ENCODE data around the gene TNPO1.

The TNPO1 gene

DNA sequence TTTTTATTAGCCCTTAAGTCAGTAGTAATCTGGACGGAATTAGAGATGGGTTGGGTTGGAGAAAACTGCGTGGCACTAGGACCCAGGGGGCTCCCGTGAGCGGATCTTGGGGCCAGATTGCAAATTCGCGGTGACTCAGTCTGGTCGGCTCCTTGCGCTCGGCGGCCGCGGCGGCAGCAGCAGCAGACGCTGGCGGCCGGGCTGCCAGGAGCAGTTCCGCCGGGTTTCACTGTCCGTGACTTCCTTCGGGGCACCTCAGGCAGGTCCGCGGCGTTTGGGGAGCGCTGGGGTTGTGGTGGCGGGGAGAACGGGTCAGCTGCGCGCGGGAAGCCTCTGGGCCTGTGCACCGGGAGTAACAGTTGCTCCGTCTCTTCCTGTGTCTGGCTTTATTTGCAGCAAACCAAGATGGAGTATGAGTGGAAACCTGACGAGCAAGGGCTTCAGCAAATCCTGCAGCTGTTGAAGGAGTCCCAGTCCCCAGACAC is 31.6 kb downstream of the TNPO1 start:
- H3K4me3 ChIP-seq (ENCODE audit: low read length): peak overlapping the region; percentile 68
- DNase-seq (ENCODE audit: low read depth, low spot score): peak; percentile 77

DNA sequence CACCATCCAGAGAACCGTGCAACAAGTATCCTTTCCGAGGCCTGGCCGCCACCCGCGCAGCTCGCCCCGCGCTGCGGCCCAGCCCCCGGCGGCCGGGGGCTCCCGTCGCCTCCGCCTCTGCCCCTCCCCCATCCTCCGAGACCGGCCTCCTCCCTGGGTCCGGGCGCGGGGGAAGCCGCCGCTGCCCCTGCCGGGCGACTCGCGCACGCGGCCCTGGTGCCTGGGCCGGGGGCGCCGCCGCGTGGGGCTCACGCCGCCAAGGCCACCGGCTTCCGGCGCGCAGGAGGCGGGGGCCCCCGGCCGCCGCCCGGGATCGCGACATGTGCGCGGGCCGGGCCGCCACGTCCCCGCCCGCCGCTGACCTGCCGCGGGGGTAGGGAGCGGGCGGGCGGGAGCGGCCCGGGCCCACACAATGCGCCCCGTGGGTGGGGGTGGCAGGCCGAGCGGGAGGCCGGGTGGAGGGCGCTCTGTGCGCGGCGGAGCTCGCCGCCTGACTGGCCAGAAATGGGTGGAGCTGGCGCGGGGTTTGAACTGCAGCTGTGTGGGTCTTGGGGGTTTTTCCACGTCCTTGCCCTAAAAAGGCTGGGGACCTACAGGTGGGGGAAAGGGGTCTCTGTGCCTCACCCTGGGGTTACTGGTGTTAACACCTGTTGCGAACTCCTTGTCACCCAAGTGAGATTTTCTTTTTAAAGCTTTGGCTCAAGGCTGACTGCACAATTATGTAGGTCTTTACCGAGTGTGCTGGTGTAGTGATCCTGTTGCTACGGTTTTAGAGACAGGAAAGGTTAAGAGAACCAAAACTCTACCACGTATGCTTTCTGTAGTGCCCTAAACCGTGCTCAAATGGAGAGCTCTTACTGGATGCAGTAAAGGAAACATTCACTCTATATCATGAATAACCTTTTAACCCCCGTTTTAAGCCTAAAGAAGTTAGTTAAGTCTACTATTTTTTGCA is 32.3 kb downstream of the TNPO1 start:
- peak overlapping the region; percentile 68 for H3K4me3 ChIP-seq (ENCODE audit: low read length)
- peak; percentile 16 for DNase-seq (ENCODE audit: low read depth, low spot score)

GRCh38 chr5:72849546-72849945 is 33.1 kb downstream of the TNPO1 start:
- no peak for DNase-seq (ENCODE audit: low read depth, low spot score)
- peak overlapping the region; percentile 68 for H3K4me3 ChIP-seq (ENCODE audit: low read length)

GRCh38 chr5:72850113-72850512 is 33.7 kb downstream of the TNPO1 start:
- no peak overlapping the region for H3K4me3 ChIP-seq (ENCODE audit: low read length)
- DNase-seq (ENCODE audit: low read depth, low spot score): no peak

GRCh38 chr5:72852356-72852755 is 35.9 kb downstream of the TNPO1 start:
- no peak for DNase-seq (ENCODE audit: low read depth, low spot score)

DNA sequence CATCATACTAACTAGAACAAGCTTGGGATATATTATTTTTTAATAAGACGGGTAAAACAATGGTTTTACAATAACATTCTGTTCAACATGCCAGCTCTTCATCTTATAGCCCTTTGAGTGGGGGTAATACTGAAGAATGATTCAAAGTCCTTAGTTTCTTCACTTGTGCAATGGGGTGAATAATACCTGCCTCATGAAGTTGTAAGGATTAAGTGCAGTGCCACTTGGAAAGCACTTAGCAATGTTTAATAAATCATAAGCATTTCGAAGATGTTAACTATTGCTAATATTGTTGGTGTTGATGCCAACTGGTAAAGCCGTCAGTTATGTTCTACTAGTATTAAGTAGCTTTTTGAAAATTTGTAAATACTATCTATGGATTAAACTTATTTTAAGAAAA is 38.0 kb downstream of the TNPO1 start:
- no peak overlapping the region for H3K4me3 ChIP-seq (ENCODE audit: low read length)
- no peak for DNase-seq (ENCODE audit: low read depth, low spot score)

More at GRCh38 chr5:72852356-72852755, 35.9 kb downstream of the TNPO1 start:
- H3K4me3 ChIP-seq (ENCODE audit: low read length): no peak overlapping the region

- H3K4me3 ChIP-seq (ENCODE audit: low read length): no peak overlapping the region
- no peak for DNase-seq (ENCODE audit: low read depth, low spot score)
Observed at GRCh38 chr5:72855821-72856220, 39.4 kb downstream of the TNPO1 start.

GRCh38 chr5:72857396-72857795 is 40.9 kb downstream of the TNPO1 start:
- H3K4me3 ChIP-seq (ENCODE audit: low read length): no peak overlapping the region
- DNase-seq (ENCODE audit: low read depth, low spot score): no peak

DNA sequence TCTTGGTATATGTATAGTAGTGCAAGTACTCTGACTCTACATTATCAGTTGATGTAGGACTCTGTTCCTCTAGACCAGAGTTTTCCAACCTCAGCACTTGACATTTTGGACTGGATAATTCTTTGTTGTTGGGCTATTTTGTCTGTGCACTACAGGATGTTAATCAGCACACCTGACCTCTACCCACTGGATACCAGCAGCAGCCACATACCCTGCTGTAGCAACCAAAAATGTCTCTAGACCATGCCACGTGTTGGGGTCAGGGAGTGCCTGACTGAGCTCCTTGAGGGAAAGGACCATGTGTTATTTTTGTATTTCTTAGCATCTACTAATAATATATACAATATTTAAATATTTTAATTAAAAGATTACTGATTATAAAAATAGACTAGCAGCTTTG is 42.7 kb downstream of the TNPO1 start:
- no peak overlapping the region for H3K4me3 ChIP-seq (ENCODE audit: low read length)
- DNase-seq (ENCODE audit: low read depth, low spot score): no peak

- DNase-seq (ENCODE audit: low read depth, low spot score): no peak
Observed at GRCh38 chr5:72860499-72860898, 44.0 kb downstream of the TNPO1 start.

DNA sequence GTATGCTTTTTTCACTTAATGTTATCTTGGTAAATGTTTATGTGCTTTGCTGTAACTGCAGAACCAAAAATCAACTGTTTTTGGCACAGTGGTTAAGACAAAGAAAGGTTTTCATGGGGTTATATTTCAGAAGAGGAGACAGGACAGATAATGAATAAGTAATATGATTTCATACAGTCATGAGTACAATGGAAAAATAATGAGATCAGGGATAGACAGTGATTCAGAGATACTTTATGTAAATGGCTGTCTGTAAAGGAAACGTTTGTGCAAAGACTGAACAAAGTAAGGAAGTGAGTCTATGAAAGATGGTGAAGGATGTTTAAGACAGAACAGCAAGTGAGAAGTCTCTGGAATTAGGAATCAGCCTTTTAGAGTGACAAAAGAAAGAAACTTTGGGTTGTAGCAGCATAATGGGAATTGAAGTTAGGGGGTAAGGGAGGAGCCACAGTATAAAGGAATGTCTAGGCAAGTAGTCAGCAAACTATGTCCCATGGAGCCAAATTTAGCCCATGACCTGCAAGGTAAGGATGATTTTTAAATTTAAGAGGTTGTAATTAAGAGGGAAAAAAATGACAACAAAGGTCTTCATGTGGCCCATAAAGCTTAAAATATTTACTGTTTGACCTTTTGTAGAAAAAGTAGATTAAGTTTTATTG is 55.0 kb downstream of the TNPO1 start:
- H3K4me3 ChIP-seq (ENCODE audit: low read length): no peak overlapping the region
- no peak for DNase-seq (ENCODE audit: low read depth, low spot score)

More at GRCh38 chr5:72860499-72860898, 44.0 kb downstream of the TNPO1 start:
- no peak overlapping the region for H3K4me3 ChIP-seq (ENCODE audit: low read length)

- no peak for DNase-seq (ENCODE audit: low read depth, low spot score)
Observed at GRCh38 chr5:72878854-72879253, 62.4 kb downstream of the TNPO1 start.

GRCh38 chr5:72882989-72883388 is 66.5 kb downstream of the TNPO1 start:
- DNase-seq (ENCODE audit: low read depth, low spot score): no peak
- no peak overlapping the region for H3K4me3 ChIP-seq (ENCODE audit: low read length)

More at GRCh38 chr5:72878854-72879253, 62.4 kb downstream of the TNPO1 start:
- no peak overlapping the region for H3K4me3 ChIP-seq (ENCODE audit: low read length)

DNA sequence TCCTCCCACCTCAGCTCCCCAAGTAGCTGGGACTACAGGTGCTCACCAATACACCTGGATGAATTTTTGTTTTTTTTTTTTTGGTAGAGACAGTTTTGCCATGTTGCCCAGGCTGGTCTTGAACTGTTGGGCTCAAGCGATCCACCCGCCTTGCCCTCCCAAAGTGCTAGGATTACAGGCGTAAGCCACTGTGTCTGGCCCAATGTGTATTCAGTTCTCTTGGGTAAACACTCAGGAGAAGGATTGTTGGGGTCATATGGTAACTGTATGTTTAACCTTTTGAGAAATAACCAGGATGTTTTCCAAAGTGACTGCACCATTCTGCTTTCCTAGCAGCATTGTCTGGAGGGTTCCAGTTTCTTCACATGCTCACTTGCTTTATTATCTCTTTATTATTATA is 67.4 kb downstream of the TNPO1 start:
- no peak for DNase-seq (ENCODE audit: low read depth, low spot score)
- H3K4me3 ChIP-seq (ENCODE audit: low read length): no peak overlapping the region

GRCh38 chr5:72884892-72885291 is 68.4 kb downstream of the TNPO1 start:
- no peak for DNase-seq (ENCODE audit: low read depth, low spot score)

GRCh38 chr5:72885824-72886223 is 69.4 kb downstream of the TNPO1 start:
- no peak for DNase-seq (ENCODE audit: low read depth, low spot score)
- no peak overlapping the region for H3K4me3 ChIP-seq (ENCODE audit: low read length)

More at GRCh38 chr5:72884892-72885291, 68.4 kb downstream of the TNPO1 start:
- no peak overlapping the region for H3K4me3 ChIP-seq (ENCODE audit: low read length)

DNA sequence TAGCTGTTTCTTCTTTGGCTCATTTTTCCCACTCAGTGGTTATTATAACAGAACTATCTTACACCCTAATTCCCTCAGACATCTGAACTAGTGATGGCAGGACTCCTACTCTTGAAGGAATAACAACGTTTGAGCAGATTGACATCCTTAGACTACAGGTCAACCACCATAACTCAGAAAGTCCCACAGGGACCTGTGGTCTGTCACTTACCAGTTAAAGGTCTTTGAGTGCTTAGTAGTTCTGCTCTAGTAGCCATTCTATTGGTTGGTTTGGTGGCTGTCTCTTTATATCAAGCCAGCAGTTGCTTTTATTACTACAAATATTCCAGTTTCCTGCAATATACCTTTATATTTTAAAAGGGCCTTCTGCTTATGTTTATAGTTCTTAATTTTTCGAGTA is 72.1 kb downstream of the TNPO1 start:
- DNase-seq (ENCODE audit: low read depth, low spot score): no peak
- H3K4me3 ChIP-seq (ENCODE audit: low read length): no peak overlapping the region

DNA sequence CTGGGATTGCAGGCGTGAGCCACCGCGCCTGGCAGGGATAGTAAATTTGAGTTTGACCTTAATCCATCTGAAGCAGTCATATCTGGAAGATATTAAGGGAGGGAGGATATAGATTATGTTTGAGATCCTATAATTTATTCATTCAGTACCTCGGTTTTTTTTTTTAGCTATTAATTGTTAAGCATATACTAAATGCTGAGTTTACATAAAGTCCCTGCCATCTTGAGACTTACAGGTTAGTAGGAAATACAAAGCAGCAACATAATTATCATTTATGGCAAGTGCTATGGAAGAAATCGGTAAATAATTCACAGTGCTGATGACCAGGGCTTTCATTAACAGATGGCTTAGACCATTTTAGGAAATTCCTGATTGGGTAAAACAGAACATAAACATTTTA is 72.9 kb downstream of the TNPO1 start:
- no peak for DNase-seq (ENCODE audit: low read depth, low spot score)
- no peak overlapping the region for H3K4me3 ChIP-seq (ENCODE audit: low read length)

DNA sequence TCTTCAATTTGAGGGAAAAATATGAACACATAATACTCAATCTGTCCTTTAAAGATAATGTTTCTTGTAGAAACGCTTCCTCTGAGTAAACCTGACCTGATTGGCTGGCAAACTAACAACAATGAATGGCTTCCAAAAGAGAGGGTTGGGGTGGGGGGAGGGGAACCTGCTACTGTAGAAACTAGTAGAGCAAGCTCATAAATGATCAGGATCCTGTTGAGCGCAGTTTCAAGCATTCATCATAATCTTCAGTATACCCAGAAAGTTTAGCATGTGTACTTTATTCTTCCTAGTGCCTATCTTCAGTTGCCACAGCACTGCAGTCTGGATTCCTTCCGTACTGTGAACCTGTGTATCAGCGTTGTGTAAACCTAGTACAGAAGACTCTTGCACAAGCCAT is 76.4 kb downstream of the TNPO1 start:
- no peak for DNase-seq (ENCODE audit: low read depth, low spot score)
- no peak overlapping the region for H3K4me3 ChIP-seq (ENCODE audit: low read length)

- no peak for DNase-seq (ENCODE audit: low read depth, low spot score)
- H3K4me3 ChIP-seq (ENCODE audit: low read length): no peak overlapping the region
Observed at GRCh38 chr5:72895758-72896157, 79.3 kb downstream of the TNPO1 start.

Data from Jurkat, Clone E6-1 (cell line).